ENCODE measurements around the gene OPN5.

The OPN5 gene

GRCh38 chr6:47862731-47863130 is 80.9 kb downstream of the OPN5 start:
- no peaks in the 10 kb centered on the region for H3K9me2 ChIP-seq (replicated peaks; ENCODE audit: low read depth, low read length)
- TF ChIP-seq EZH2phosphoT487 (IDR thresholded peaks at IDR 0.05; ENCODE audit: borderline replicate concordance): no peak
- no peak overlapping the region for H3K4me3 ChIP-seq (ENCODE audit: low read length, poor library complexity, severe bottlenecking)
- no peaks in the 10 kb centered on the region for H3K4me1 ChIP-seq (ENCODE audit: insufficient read depth, low read length, poor library complexity, severe bottlenecking)
- H3K4me2 ChIP-seq (ENCODE audit: low read depth, low read length, poor library complexity, severe bottlenecking): no peak overlapping the region
- no peaks in the 10 kb centered on the region for H3K36me3 ChIP-seq (ENCODE audit: insufficient read depth, low read length)
- no peaks in the 10 kb centered on the region for H3F3A ChIP-seq (ENCODE audit: low read depth)
- no peaks in the 10 kb centered on the region for H3K9me3 ChIP-seq (ENCODE audit: insufficient read depth, low read depth, low read length)
- H3K79me2 ChIP-seq (ENCODE audit: insufficient read depth, low read length): no peaks in the 10 kb centered on the region
- H3K27me3 ChIP-seq (ENCODE audit: insufficient read depth, low read length, poor library complexity, severe bottlenecking): no peaks in the 10 kb centered on the region
- no peak overlapping the region for H2AFZ ChIP-seq (ENCODE audit: low read length)
- no peaks in the 10 kb centered on the region for H4K20me1 ChIP-seq (ENCODE audit: insufficient read depth, low read length, poor library complexity, severe bottlenecking)
- no peak overlapping the region for H3K9ac ChIP-seq (ENCODE audit: low read depth, low read length, poor library complexity, severe bottlenecking)

- Histone ChIP-seq H2AFZ (ENCODE audit: low read length) (no peak overlapping the region), H3K79me2 (ENCODE audit: insufficient read depth, low read length) (no peaks in the 10 kb centered on the region), H3K9ac (ENCODE audit: low read depth, low read length, poor library complexity, severe bottlenecking) (no peak overlapping the region), H3K27me3 (ENCODE audit: insufficient read depth, low read length, poor library complexity, severe bottlenecking) (no peaks in the 10 kb centered on the region), H3F3A (ENCODE audit: low read depth) (no peaks in the 10 kb centered on the region), H3K36me3 (ENCODE audit: insufficient read depth, low read length) (no peaks in the 10 kb centered on the region), H3K4me3 (ENCODE audit: low read length, poor library complexity, severe bottlenecking) (no peak overlapping the region), H3K4me1 (ENCODE audit: insufficient read depth, low read length, poor library complexity, severe bottlenecking) (no peaks in the 10 kb centered on the region), H4K20me1 (ENCODE audit: insufficient read depth, low read length, poor library complexity, severe bottlenecking) (no peaks in the 10 kb centered on the region), H3K9me2 (replicated peaks; ENCODE audit: low read depth, low read length) (no peaks in the 10 kb centered on the region), H3K4me2 (ENCODE audit: low read depth, low read length, poor library complexity, severe bottlenecking) (no peak overlapping the region), H3K9me3 (ENCODE audit: insufficient read depth, low read depth, low read length) (no peaks in the 10 kb centered on the region)
- TF ChIP-seq, protein P1, sequence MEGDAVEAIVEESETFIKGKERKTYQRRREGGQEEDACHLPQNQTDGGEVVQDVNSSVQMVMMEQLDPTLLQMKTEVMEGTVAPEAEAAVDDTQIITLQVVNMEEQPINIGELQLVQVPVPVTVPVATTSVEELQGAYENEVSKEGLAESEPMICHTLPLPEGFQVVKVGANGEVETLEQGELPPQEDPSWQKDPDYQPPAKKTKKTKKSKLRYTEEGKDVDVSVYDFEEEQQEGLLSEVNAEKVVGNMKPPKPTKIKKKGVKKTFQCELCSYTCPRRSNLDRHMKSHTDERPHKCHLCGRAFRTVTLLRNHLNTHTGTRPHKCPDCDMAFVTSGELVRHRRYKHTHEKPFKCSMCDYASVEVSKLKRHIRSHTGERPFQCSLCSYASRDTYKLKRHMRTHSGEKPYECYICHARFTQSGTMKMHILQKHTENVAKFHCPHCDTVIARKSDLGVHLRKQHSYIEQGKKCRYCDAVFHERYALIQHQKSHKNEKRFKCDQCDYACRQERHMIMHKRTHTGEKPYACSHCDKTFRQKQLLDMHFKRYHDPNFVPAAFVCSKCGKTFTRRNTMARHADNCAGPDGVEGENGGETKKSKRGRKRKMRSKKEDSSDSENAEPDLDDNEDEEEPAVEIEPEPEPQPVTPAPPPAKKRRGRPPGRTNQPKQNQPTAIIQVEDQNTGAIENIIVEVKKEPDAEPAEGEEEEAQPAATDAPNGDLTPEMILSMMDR (conservative IDR thresholded peaks at IDR 0.05; ENCODE audit: low read length): no peak
- no peak for TF ChIP-seq EZH2phosphoT487 (IDR thresholded peaks at IDR 0.05; ENCODE audit: borderline replicate concordance)
Measured at GRCh38 chr6:47865206-47865605, 83.4 kb downstream of the OPN5 start.

GRCh38 chr6:47875593-47875992 is 93.8 kb downstream of the OPN5 start:
- Histone ChIP-seq H3K4me1 (ENCODE audit: insufficient read depth, low read length, poor library complexity, severe bottlenecking) (no peaks in the 10 kb centered on the region), H3K4me3 (ENCODE audit: low read length, poor library complexity, severe bottlenecking) (no peak overlapping the region), H4K20me1 (ENCODE audit: insufficient read depth, low read length, poor library complexity, severe bottlenecking) (no peaks in the 10 kb centered on the region), H3F3A (ENCODE audit: low read depth) (no peaks in the 10 kb centered on the region), H3K9me2 (replicated peaks; ENCODE audit: low read depth, low read length) (no peaks in the 10 kb centered on the region), H3K4me2 (ENCODE audit: low read depth, low read length, poor library complexity, severe bottlenecking) (no peak overlapping the region), H2AFZ (ENCODE audit: low read length) (no peak overlapping the region), H3K79me2 (ENCODE audit: insufficient read depth, low read length) (no peaks in the 10 kb centered on the region), H3K27me3 (ENCODE audit: insufficient read depth, low read length, poor library complexity, severe bottlenecking) (no peaks in the 10 kb centered on the region), H3K36me3 (ENCODE audit: insufficient read depth, low read length) (no peaks in the 10 kb centered on the region), H3K9ac (ENCODE audit: low read depth, low read length, poor library complexity, severe bottlenecking) (no peak overlapping the region), H3K9me3 (ENCODE audit: insufficient read depth, low read depth, low read length) (0 out of 2 replicates have a peak, but pooled peaks cover 4% of the 10 kb centered on the region)
- TF ChIP-seq, protein P1 (conservative IDR thresholded peaks at IDR 0.05; ENCODE audit: low read length): no peak
- TF ChIP-seq EZH2phosphoT487 (IDR thresholded peaks at IDR 0.05; ENCODE audit: borderline replicate concordance): no peak

All from Loucy (cell line).